Nucleus accumbens (tissue), 56 donors: ENCODE results near the gene TMPRSS2.
"Not testable (repeated sequence)": the region's sequence is repeated elsewhere in the genome, so short reads cannot be mapped to it uniquely, and the experiment has no call there.

Experiments
- DNase-seq, 56 donors: peaks; one replicate each; lab custom pipeline; 2025; lab: John Stamatoyannopoulos, UW

Gene TMPRSS2

DNA sequence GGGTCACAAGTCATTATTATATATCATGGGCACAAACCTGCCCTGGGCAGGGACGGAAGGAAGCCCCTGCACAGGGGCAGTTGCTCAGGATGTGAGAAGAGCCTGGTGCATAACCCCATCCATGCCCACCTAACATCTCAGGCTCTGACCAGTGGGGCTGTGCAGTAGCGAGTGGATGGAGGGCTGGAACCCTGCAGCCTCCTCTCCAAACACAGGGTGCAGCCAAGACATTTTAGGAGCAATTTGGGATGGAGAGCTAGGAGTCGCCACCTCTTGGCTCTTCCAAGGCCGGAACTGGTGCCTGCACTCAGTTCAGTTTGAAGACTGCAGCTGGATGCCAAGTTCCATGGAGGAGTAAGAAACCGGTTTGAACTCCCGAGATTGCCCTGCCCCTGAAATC, 79.1 kb downstream of the TMPRSS2 start:
- no peak for DNase-seq

DNA sequence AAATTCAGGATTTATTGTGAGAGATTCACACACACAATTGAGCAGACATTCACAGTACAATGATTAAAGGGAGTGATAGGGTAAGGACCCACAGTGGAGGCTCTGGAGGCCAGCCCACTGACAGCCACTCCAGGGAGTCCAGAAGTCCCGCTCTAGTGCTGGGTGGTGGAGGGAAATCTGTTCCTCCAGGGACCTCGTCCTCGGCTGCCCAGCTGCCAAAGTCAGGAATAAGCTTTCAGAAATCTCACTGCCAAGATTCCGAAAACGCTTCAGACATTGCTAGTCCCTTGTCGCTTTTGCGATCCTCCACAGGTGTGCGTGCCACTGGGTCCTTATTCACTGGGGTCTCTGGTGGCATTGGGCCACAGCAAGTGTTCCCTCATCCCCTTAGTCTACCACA, 79.6 kb downstream of the TMPRSS2 start:
- DNase-seq, result no peak

GRCh38 chr21:41427556-41427955, 80.4 kb downstream of the TMPRSS2 start:
- DNase-seq, result no peak

- peak in 1 of 56 donors; percentile 33 for DNase-seq
Observed at GRCh38 chr21:41426676-41427404, 81.1 kb downstream of the TMPRSS2 start.

GRCh38 chr21:41425954-41426675, 81.8 kb downstream of the TMPRSS2 start, which contains the start of gene MX1:
Gene MX1, plus strand, starts transcription at chr21:41426239. Its CDS starts 5,832 bp downstream, at chr21:41432071.
- DNase-seq, result peak in 35 of 56 donors; percentile 11 to 71 (median 28)

DNA sequence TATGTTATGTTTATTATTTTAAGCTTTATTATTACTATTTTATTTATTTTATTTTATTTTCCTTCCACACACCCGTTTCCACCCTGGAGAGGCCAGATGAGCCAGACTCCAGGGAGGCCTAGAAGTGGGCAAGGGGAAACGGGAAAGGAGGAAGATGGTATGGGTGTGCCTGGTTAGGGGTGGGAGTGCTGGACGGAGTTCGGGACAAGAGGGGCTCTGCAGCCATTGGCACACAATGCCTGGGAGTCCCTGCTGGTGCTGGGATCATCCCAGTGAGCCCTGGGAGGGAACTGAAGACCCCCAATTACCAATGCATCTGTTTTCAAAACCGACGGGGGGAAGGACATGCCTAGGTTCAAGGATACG, 82.4 kb downstream of the TMPRSS2 start:
- no peak for DNase-seq

- DNase-seq, result not testable (repeated sequence)
Observed at GRCh38 chr21:41423305-41423636, 84.7 kb downstream of the TMPRSS2 start.

- DNase-seq, result peak in 5 of 56 donors; percentile 10 to 45 (median 19)
Observed at GRCh38 chr21:41422546-41423304, 85.2 kb downstream of the TMPRSS2 start.

DNA sequence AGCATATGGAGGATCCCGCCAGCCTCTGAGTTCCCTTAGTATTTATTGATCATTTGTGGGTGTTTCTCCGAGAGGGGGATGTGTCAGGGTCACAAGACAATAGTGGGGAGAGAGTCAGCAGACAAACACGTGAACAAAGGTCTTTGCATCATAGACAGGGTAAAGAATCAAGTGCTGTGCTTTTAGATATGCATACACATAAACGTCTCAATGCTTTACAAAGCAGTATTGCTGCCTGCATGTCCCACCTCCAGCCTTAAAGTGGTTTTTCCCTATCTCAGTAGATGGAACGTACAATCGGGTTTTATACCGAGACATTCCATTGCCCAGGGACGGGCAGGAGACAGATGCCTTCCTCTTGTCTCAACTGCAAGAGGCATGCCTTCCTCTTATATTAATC, 87.0 kb downstream of the TMPRSS2 start:
- not testable (repeated sequence) for DNase-seq

DNA sequence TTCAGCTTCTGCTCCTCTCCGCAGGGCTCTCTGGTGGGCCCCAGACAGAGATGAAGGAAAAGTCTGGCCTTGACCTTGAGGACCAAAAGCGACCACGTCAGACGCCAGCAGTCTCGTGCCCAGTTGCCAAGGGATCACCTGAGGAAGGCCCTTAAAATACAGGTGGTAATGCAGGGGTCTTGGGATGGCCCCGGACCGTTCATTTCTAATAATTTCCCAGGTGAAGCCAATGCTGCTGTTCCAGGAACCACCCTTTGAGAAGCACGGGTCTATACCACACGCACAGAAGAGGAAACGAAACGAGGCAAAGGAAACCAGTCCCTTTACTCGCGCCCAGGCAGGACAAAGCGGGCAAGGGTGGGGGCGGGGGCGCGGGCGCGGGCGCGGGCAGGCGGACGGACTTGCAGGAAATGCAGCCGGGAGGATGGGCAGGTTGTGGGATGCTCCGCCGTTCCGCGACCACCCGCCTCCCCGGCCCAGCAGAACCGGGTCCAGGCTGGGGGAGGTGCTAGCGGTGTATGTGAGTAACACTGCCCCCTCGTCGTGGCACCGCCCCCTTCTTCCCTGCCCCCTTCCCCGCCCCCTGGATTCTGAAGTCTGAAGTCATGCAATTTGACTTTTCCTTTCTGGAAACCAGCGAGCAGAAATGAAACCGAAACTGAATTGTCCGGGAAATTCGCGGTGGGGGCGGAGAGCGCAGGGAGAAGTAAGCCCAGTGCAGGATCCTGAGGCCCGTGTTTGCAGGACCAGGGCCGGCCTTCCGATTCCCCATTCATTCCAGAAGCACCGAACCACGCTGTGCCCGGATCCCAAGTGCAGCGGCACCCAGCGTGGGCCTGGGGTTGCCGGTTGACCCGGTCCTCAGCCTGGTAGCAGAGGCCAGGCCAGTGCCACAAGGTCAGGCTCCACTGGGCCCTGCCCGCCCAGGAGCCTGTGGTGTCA, 87.8 kb downstream of the TMPRSS2 start:
- DNase-seq, result peak in 50 of 56 donors; percentile 8 to 89 (median 46)

GRCh38 chr21:41418956-41419680, 88.8 kb downstream of the TMPRSS2 start:
- DNase-seq, result no peak

DNA sequence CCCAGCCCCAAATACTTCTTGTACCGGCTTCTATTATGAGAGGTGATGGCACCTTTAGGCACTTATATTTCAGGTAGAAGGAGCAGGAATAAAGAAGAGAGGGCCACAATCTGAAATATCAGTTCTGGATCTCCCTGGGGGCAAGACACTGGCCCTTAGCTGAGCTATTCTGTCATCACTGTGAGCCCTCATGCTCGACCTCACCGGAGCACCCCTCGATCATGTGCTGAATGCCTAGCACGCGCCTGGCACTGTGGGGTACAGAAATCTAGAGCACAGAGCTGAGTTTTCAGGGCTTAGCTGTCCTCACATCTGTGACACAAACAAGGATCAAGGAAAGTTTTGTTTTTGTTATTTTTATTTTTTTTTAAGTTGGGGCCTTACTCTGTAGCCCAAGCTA, 89.6 kb downstream of the TMPRSS2 start:
- no peak for DNase-seq

DNA sequence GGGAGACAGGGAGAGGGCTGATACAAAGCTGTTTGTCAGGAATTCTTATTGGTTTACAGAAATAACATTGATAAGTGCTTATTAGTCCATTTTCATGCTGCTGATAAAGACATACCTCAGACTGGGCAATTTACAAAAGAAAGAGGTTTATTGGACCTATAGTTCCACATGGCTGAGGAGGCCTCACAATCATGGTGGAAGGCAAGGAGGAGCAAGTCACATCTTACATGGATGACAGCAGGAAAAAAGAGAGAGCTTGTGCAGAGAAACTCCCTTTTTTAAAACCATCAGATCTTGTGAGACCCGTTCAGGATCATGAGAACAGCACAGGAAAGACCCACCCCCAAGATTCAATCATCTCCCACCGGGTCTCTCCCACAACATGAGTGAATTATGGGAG, 90.5 kb downstream of the TMPRSS2 start:
- DNase-seq, result not testable (repeated sequence)
